ENCODE results near the gene SMIM38.
"Not testable (repeated sequence)": the region's sequence is repeated elsewhere in the genome, so short reads cannot be mapped to it uniquely, and the experiment has no call there.

Gene SMIM38

GRCh38 chr11:69122630-69123431 lies 32.9 kb upstream of the SMIM38 start:
- DNase-seq, result peak; percentile 43

GRCh38 chr11:69123593-69124545 lies 31.9 kb upstream of the SMIM38 start:
- no peak for DNase-seq

- DNase-seq, result no peak
These were observed 29.9 kb upstream of the SMIM38 start for GRCh38 chr11:69125861-69126260.

GRCh38 chr11:69126286-69126685 lies 29.4 kb upstream of the SMIM38 start:
- DNase-seq, result no peak

GRCh38 chr11:69127081-69127850 lies 28.5 kb upstream of the SMIM38 start:
- no peak for DNase-seq

- DNase-seq, result no peak
These were observed 27.9 kb upstream of the SMIM38 start for GRCh38 chr11:69127884-69128283.

- DNase-seq, result no peak
These were observed 26.7 kb upstream of the SMIM38 start for GRCh38 chr11:69129053-69129452.

- DNase-seq, result no peak
These were observed 26.1 kb upstream of the SMIM38 start for GRCh38 chr11:69129647-69130046.

GRCh38 chr11:69130654-69131053 lies 25.1 kb upstream of the SMIM38 start:
- DNase-seq, result no peak

- no peak for DNase-seq
These were observed 24.6 kb upstream of the SMIM38 start for GRCh38 chr11:69131121-69131566.

- no peak for DNase-seq
These were observed 24.0 kb upstream of the SMIM38 start for GRCh38 chr11:69131644-69132300.

- no peak for DNase-seq
These were observed 23.4 kb upstream of the SMIM38 start for GRCh38 chr11:69132301-69132670.

GRCh38 chr11:69133251-69133650 lies 22.5 kb upstream of the SMIM38 start:
- DNase-seq, result no peak

- not testable (repeated sequence) for DNase-seq
These were observed 21.6 kb upstream of the SMIM38 start for GRCh38 chr11:69134182-69134581.

- DNase-seq, result no peak
These were observed 20.8 kb upstream of the SMIM38 start for GRCh38 chr11:69134957-69135356.

GRCh38 chr11:69135420-69136363 lies 20.0 kb upstream of the SMIM38 start:
- DNase-seq, result no peak

- DNase-seq, result no peak
These were observed 19.3 kb upstream of the SMIM38 start for GRCh38 chr11:69136471-69136870.

- DNase-seq, result no peak
These were observed 18.4 kb upstream of the SMIM38 start for GRCh38 chr11:69137151-69137844.

- no peak for DNase-seq
These were observed 17.5 kb upstream of the SMIM38 start for GRCh38 chr11:69138265-69138664.

- DNase-seq, result not testable (repeated sequence)
These were observed 15.6 kb upstream of the SMIM38 start for GRCh38 chr11:69140161-69140560.

GRCh38 chr11:69140635-69141034 lies 15.1 kb upstream of the SMIM38 start:
- DNase-seq, result no peak

Data from activated CD4-positive, alpha-beta T cell treated with anti-CD3 and anti-CD28 coated beads, Interleukin-2, amount 50 U/mL, for 16 hours (primary cell).